Endothelial cell (in vitro differentiated cells): ENCODE measurements around the gene CNGA4. TPM values are rescaled to one million over a fixed set of nuclear protein-coding genes. Genes with fewer than 3 reads are reported as not detected.

Source experiments
- DNase-seq: peaks from one replicate; pipeline ENCODE4 v3.0.0; 2021; ENCODE audit warnings: low spot score
- H3K27ac Mint-ChIP-seq: one replicate; pipeline ENCODE4 v1.8.0; 2021; ENCODE audit warnings: mixed read lengths, inconsistent platforms; ENCODE audit not compliant: unreplicated experiment
- H3K27me3 Mint-ChIP-seq: one replicate; pipeline ENCODE4 v1.8.0; 2021; ENCODE audit warnings: mild to moderate bottlenecking, moderate library complexity, mixed read lengths, inconsistent platforms; ENCODE audit not compliant: unreplicated experiment
- H3K36me3 Mint-ChIP-seq: one replicate; pipeline ENCODE4 v1.8.0; 2021; ENCODE audit warnings: mild to moderate bottlenecking, low read depth, mixed read lengths, inconsistent platforms; ENCODE audit not compliant: unreplicated experiment
- H3K4me1 Mint-ChIP-seq: one replicate; pipeline ENCODE4 v1.8.0; 2021; ENCODE audit warnings: mild to moderate bottlenecking, mixed read lengths, inconsistent platforms; ENCODE audit not compliant: unreplicated experiment
- H3K4me3 Mint-ChIP-seq: one replicate; pipeline ENCODE4 v1.8.0; 2021; ENCODE audit warnings: mild to moderate bottlenecking, mixed read lengths, inconsistent platforms; ENCODE audit not compliant: unreplicated experiment
- H3K9me3 Mint-ChIP-seq: one replicate; pipeline ENCODE4 v1.8.0; 2021; ENCODE audit warnings: mixed read lengths, inconsistent platforms; ENCODE audit not compliant: unreplicated experiment
- CTCF ChIP-seq: fragments of 200-600 bp; sonication (generic); IDR thresholded peaks from one replicate; pipeline ENCODE4 v1.5.0; 2021; ENCODE audit warnings: antibody characterized with exemption; ENCODE audit not compliant: unreplicated experiment
- total RNA-seq: library from RNA; stranded (reverse); fragmentation: NEBNext Ultra II Directional; extraction: Animal tissue kit (Norgen Biotek cat#: 25700); gene quantifications from one replicate; pipeline ENCODE4 v1.2.1, GENCODE V29; 2021; ENCODE audit not compliant: unreplicated experiment

The CNGA4 gene
- total RNA-seq, 1 donor from 2014 or later = not detected

- Mint-ChIP-seq H3K4me1 (no peaks in the 10 kb centered on the region), H3K9me3 (no peaks in the 10 kb centered on the region), H3K27ac (no peak overlapping the region), H3K4me3 (no peak overlapping the region), H3K27me3 (no peaks in the 10 kb centered on the region), H3K36me3 (no peaks in the 10 kb centered on the region)
- no peak for DNase-seq
- TF ChIP-seq CTCF = no peak
Observed at GRCh38 chr11:6253197-6253596, 14.3 kb downstream of the CNGA4 start.

- Mint-ChIP-seq H3K4me1 (peaks cover 3% of the 10 kb centered on the region), H3K27ac (no peak overlapping the region)
Observed at GRCh38 chr11:6258141-6258540, 19.3 kb downstream of the CNGA4 start.

GRCh38 chr11:6258571-6259081 lies 19.7 kb downstream of the CNGA4 start:
- no peak for TF ChIP-seq CTCF
- Mint-ChIP-seq H3K36me3 (no peaks in the 10 kb centered on the region), H3K9me3 (no peaks in the 10 kb centered on the region), H3K27ac (no peak overlapping the region), H3K4me1 (peaks cover 3% of the 10 kb centered on the region), H3K27me3 (peaks cover 2% of the 10 kb centered on the region), H3K4me3 (no peak overlapping the region)
- peak; percentile 16 for DNase-seq

More at GRCh38 chr11:6258141-6258540, 19.3 kb downstream of the CNGA4 start:
- TF ChIP-seq CTCF = no peak
- Mint-ChIP-seq H3K4me3 (no peak overlapping the region), H3K9me3 (no peaks in the 10 kb centered on the region), H3K27me3 (peaks cover 2% of the 10 kb centered on the region), H3K36me3 (no peaks in the 10 kb centered on the region)
- no peak for DNase-seq

- H3K27ac Mint-ChIP-seq = no peak overlapping the region
- no peak overlapping the region for H3K4me3 Mint-ChIP-seq
- no peak for TF ChIP-seq CTCF
- H3K36me3 Mint-ChIP-seq = no peaks in the 10 kb centered on the region
- H3K9me3 Mint-ChIP-seq = no peaks in the 10 kb centered on the region
- H3K27me3 Mint-ChIP-seq = peaks cover 2% of the 10 kb centered on the region
- peaks cover 3% of the 10 kb centered on the region for H3K4me1 Mint-ChIP-seq
- DNase-seq = no peak
Observed at GRCh38 chr11:6260207-6260726, 21.4 kb downstream of the CNGA4 start.

- Mint-ChIP-seq H3K36me3 (no peaks in the 10 kb centered on the region), H3K27me3 (no peaks in the 10 kb centered on the region), H3K9me3 (no peaks in the 10 kb centered on the region)
Observed at GRCh38 chr11:6263662-6264061, 24.8 kb downstream of the CNGA4 start.

More at GRCh38 chr11:6263662-6264061, 24.8 kb downstream of the CNGA4 start:
- no peak for DNase-seq
- no peak for TF ChIP-seq CTCF
- no peak overlapping the region for H3K4me3 Mint-ChIP-seq
- H3K27ac Mint-ChIP-seq = no peak overlapping the region
- H3K4me1 Mint-ChIP-seq = peaks cover 3% of the 10 kb centered on the region
